Measurements from ENCODE around the gene APLN. TPM values are rescaled to one million over a fixed set of nuclear protein-coding genes. Genes with fewer than 3 reads are reported as not detected.
A peak's percentile ranks its signal among the peaks of the same experiment; 100 is the strongest.

APLN gene
- total and polyA plus RNA-seq, 2 of the 13 experiments (the other 11 are each of a cell fraction or from before 2014, with no cell fraction given), result 0.02 to 0.17 TPM

DNA sequence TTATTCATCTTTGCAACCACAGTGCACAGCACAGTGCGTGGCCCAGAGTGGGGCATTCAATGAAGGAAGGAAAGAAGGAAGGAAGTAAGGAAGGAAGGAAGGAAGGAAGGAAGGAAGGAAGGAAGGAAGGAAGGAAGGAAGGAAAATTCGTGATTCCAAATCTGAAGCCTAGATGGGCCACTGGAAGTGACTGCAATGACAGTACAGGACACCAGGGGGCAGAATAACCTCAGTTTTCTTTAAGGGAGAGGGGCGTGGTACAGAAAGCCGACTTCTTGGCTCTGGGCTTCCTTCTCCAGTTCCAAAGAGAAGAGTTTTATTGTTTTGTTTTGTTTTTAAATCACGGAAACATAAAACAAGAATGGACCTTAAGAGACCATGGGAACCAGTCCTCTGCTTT lies 47.8 kb downstream of the APLN start:
- H3K4me3 ChIP-seq (replicated peaks in 1 of 3; ENCODE audit: insufficient read depth in 1 of 3, low read depth in 2 of 3, low read length in 3 of 3), result no peak overlapping the region
- no peak overlapping the region for H3K9ac ChIP-seq (ENCODE audit: insufficient read depth, low read depth, low read length)
- no peaks in the 10 kb centered on the region for H3K79me2 ChIP-seq (ENCODE audit: insufficient read depth, low read length)
- TF ChIP-seq SMC3 (IDR thresholded peaks at IDR 0.05; ENCODE audit: low read length) (peak; percentile 56; the same call in 1 of the 2 replicates), ZNF33A (CRISPR knock-in tag; IDR thresholded peaks at IDR 0.05; ENCODE audit: borderline replicate concordance) (no peak), STAG1 (CRISPR knock-in tag; IDR thresholded peaks at IDR 0.05) (peak; percentile 84), U2AF2 (IDR thresholded peaks at IDR 0.05; ENCODE audit: low read depth, low read length) (peak; percentile 92; the same call in 1 of the 2 replicates), RAD21 (CRISPR knock-in tag; IDR thresholded peaks at IDR 0.05) (0 out of 2 replicates have a peak, but pooled peaks have one; percentile 45), ZNF709 (CRISPR knock-in tag; IDR thresholded peaks at IDR 0.05) (no peak)
- TF ChIP-seq, protein P1, sequence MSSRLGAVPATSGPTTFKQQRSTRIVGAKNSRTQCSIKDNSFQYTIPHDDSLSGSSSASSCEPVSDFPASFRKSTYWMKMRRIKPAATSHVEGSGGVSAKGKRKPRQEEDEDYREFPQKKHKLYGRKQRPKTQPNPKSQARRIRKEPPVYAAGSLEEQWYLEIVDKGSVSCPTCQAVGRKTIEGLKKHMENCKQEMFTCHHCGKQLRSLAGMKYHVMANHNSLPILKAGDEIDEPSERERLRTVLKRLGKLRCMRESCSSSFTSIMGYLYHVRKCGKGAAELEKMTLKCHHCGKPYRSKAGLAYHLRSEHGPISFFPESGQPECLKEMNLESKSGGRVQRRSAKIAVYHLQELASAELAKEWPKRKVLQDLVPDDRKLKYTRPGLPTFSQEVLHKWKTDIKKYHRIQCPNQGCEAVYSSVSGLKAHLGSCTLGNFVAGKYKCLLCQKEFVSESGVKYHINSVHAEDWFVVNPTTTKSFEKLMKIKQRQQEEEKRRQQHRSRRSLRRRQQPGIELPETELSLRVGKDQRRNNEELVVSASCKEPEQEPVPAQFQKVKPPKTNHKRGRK (CRISPR knock-in tag; IDR thresholded peaks at IDR 0.05), result peak; percentile 96
- TF ChIP-seq, protein P2, sequence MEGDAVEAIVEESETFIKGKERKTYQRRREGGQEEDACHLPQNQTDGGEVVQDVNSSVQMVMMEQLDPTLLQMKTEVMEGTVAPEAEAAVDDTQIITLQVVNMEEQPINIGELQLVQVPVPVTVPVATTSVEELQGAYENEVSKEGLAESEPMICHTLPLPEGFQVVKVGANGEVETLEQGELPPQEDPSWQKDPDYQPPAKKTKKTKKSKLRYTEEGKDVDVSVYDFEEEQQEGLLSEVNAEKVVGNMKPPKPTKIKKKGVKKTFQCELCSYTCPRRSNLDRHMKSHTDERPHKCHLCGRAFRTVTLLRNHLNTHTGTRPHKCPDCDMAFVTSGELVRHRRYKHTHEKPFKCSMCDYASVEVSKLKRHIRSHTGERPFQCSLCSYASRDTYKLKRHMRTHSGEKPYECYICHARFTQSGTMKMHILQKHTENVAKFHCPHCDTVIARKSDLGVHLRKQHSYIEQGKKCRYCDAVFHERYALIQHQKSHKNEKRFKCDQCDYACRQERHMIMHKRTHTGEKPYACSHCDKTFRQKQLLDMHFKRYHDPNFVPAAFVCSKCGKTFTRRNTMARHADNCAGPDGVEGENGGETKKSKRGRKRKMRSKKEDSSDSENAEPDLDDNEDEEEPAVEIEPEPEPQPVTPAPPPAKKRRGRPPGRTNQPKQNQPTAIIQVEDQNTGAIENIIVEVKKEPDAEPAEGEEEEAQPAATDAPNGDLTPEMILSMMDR (CRISPR knock-in tag; IDR thresholded peaks at IDR 0.05), result peak; percentile 78
- no TSS peak for BruUV-seq (replicated peaks)
- H3K4me2 ChIP-seq (ENCODE audit: low read depth, low read length), result no peak overlapping the region
- peak; percentile 30 for DNase-seq (ENCODE audit: low spot score)
- 0% methylated on average over 5 of the region's 5 CpGs for WGBS (ENCODE audit: low lambda C conversion rate)
- H2AFZ ChIP-seq (ENCODE audit: low read length), result no peak overlapping the region
- H3K36me3 ChIP-seq (replicated peaks in 1 of 2; ENCODE audit: control insufficient read depth in 1 of 2, insufficient read depth in 2 of 2, low read length in 2 of 2), result no peaks in the 10 kb centered on the region
- ChIA-PET POLR2A (no interaction called here), CTCF (ENCODE audit: low intra/inter-chr PET ratio, low total read pairs) (interaction anchor here (1.4 to 1.9 kb wide), 2 partner anchors 117 to 119 kb away, joined by 4 to 23 read pairs; no protein-coding TSS in a partner anchor)
- in situ Hi-C loops (cut with HindIII; ENCODE audit: extremely low pct_ligation_motif_present, low pct_unique_long_range_greater_than_20kb), result loop anchor here (5.0 to 25.0 kb wide), 2 partner anchors 120 to 455 kb away; no protein-coding TSS in a partner anchor
- FAIRE-seq, result peak; percentile 83
- no peaks in the 10 kb centered on the region for H4K20me1 ChIP-seq (ENCODE audit: insufficient read depth, low read length)
- H3K4me1 ChIP-seq (ENCODE audit: insufficient read depth, low read length), result 0 out of 2 replicates have a peak, but pooled peaks cover 8% of the 10 kb centered on the region
- H3K9me3 ChIP-seq (ENCODE audit: low read length), result no peaks in the 10 kb centered on the region
- no peaks in the 10 kb centered on the region for H3K27me3 ChIP-seq (ENCODE audit: control insufficient read depth in 1 of 2, insufficient read depth in 2 of 2, low read length in 2 of 2)
- ATAC-seq, result peak; percentile 44; the same call in 2 of the 3 replicates
- no peak overlapping the region for H3K27ac ChIP-seq (ENCODE audit: extremely low read length, insufficient read depth, low read length)
- intact Hi-C loops (cut with micrococcal nuclease; ENCODE audit: unreplicated experiment), result loop anchor here (1.0 kb wide), 1 partner anchor 119 kb away; no protein-coding TSS in a partner anchor
